Retinal pigment epithelial cell (primary cell): ENCODE results near the gene NKPD1.

Experiments
- DNase-seq: peaks from one replicate; pipeline ENCODE4 v3.0.0-alpha.2; 2010; ENCODE audit warnings: low read depth
- H3K4me3 ChIP-seq: 2 replicates; pipeline ENCODE4 v1.5.1; 2011; ENCODE audit warnings: mild to moderate bottlenecking, low read length, control low read depth, moderate library complexity
- TF ChIP-seq, protein P1 (sequence below): conservative IDR thresholded peaks from 2 replicates; pipeline ENCODE4 v1.5.1; 2011; ENCODE audit warnings: low read depth, low read length, control low read depth, inconsistent platforms

Gene NKPD1

DNA sequence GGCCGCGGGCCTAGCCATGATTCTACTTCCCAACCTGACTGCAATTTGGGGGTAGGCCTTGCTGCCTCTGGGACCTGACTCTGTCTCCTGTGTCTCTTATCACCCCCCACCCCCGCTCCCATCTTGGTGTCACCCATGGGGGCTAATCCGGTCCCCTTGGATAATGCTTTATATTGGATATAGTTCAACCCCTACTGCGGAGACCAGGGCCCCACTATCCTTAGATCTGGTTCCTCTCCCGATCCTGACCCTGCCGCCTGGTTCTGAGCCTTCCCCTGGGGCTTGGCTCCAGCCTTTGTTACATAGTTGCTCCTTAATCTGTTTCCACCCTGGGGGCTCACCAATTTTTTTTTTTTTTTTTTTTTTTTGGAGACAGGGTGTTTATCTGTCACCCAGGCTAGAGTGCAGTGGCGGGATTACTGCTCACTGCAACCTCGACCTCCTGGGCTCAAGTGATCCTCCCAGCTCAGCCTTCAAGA is 19.1 kb upstream of the NKPD1 start:
- H3K4me3 ChIP-seq: peak overlapping the region; percentile 97
- TF ChIP-seq, protein P1, sequence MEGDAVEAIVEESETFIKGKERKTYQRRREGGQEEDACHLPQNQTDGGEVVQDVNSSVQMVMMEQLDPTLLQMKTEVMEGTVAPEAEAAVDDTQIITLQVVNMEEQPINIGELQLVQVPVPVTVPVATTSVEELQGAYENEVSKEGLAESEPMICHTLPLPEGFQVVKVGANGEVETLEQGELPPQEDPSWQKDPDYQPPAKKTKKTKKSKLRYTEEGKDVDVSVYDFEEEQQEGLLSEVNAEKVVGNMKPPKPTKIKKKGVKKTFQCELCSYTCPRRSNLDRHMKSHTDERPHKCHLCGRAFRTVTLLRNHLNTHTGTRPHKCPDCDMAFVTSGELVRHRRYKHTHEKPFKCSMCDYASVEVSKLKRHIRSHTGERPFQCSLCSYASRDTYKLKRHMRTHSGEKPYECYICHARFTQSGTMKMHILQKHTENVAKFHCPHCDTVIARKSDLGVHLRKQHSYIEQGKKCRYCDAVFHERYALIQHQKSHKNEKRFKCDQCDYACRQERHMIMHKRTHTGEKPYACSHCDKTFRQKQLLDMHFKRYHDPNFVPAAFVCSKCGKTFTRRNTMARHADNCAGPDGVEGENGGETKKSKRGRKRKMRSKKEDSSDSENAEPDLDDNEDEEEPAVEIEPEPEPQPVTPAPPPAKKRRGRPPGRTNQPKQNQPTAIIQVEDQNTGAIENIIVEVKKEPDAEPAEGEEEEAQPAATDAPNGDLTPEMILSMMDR: no peak

DNA sequence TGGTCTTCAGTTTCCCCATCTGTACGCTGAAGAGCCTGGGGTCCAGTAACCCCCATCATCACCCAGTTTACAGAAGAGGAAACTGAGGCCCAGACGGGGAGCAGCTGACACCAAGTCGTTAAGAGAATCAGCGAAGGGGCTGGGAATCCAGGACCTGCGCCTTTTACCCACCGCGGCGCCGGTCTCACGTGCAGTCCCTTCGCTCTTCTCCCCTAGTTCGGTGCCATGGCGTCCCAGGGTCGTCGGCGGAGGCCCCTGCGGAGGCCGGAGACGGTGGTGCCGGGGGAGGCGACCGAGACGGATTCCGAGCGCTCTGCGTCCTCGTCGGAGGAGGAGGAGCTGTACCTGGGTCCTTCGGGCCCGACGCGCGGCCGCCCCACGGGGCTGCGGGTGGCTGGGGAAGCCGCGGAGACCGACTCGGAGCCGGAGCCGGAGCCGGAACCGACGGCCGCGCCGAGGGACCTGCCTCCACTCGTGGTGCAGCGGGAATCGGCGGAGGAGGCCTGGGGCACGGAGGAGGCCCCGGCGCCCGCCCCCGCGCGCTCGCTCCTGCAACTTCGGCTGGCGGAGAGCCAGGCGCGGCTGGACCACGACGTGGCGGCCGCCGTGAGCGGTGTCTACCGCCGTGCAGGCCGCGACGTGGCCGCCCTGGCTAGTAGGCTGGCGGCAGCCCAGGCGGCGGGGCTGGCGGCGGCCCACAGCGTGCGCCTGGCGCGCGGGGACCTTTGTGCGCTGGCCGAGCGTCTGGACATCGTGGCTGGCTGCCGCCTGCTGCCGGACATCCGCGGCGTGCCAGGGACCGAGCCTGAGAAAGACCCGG is 18.5 kb upstream of the NKPD1 start:
- H3K4me3 ChIP-seq: peak overlapping the region; percentile 97
- TF ChIP-seq, protein P1: no peak
- no peak for DNase-seq

More for the DNA sequence above, 19.1 kb upstream of the NKPD1 start:
- no peak for DNase-seq

DNA sequence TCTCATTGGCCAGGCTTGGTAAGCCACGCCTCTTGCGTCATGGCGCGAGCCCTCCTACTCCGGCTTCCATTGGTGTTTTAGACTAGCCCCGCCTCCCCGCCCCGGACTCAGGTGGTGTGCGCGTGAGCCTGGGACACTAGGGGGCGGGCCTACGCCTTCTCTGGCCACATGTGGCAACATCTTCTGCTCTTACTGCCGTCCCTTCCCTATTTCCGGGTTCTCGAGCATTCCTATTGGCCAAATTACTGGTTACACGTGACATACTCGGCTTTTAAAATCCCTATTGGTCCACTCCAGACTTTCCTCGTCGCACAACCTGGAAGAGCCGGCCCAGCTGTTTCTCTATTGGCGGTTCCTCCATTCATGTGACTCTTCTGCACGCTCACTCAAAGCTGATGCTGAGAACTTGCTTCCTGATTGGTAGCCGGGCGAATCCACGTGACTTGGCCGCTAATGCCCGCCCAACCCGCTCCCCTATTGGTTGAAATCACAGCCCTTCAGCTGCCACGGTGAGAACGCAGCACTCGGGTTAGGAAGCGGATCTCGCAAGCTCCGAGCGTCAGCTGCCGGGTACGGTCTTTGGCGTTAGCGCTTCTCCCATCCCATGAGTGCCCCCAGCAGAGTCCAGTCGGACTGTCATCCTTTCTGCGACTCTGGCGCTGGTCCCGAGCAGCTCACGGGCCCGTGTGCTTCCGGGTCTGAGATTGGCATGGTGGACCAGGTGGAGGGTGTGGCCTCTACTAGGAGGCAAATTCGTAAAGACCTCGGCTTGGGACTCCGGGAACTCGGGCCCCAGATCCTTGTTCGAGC is 17.7 kb upstream of the NKPD1 start, which contains the start of gene BLOC1S3:
BLOC1S3 (plus strand) TSS at position 523 of the 810 bp plus-strand sequence. CDS start 513 bp downstream, outside the sequence.
- TF ChIP-seq, protein P1: peak; percentile 36
- peak; percentile 100 for DNase-seq
- peak within 1 kb of the TSS; percentile 97 for H3K4me3 ChIP-seq

DNA sequence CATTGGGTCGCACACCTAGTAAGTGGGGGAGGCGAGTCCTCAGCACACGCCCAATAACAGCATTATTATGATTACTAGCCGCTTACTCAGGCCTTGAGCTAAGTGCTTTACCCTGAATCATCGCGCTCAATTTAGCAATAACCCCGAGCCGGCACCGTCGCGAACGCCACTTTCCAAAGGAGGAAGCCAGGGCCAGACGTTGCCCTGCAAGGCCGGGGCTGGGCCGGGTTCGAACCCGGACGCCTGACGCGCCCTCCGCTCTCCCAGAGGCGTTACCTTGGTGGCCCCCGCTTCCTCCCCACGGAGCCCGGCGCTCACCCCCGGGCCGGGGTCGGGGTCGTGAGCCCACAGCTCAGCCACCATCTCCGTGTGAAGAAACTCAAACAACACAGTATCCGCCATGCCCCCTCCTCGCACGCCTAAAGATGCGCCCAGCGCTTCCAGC is 17.1 kb upstream of the NKPD1 start, which contains the start of gene TRAPPC6A:
TRAPPC6A (minus strand) TSS at position 421 of the 445 bp plus-strand sequence; CDS start at position 402, 19 bp downstream.
- DNase-seq: no peak
- peak within 1 kb of the TSS; percentile 97 for H3K4me3 ChIP-seq
- TF ChIP-seq, protein P1: no peak

DNA sequence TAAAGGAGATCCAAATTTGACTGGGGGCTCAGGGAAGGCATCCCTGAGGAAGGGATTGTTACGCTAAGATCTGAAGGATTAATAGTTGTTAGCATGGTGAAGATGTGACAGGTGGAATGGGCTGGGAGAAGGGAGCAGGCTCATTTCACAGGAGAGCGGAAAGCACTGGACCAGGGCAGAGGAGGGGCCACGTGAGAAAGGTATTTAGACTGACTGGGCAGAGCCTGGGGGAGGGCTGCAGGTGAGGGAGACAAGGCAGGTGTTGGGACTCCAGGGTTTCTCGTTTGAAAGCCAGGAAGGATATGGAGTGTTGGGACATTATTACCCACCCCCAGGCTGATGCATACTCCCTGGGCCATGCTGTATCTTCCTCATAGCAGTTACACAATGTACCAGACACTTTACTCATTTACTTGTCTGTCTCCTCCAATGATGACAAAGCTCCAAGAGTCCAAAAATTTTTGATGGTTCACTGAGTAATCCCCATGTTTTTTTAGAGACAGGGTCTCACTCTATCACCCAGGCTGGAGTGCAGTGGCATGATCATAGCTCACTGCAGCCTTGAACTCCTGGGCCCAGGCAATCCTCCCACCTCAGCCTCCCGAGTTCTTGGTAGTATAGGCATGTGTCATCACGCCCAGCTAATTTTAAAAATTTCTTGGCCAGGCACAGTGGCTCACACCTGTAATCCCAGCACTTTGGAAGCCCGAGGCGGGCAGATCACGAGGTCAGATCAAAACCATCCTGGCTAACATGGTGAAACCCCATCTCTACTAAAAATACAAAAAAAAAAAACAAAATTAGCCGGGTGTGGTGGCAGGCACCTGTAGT is 14.9 kb upstream of the NKPD1 start:
- H3K4me3 ChIP-seq: no peak overlapping the region
- no peak for DNase-seq
- TF ChIP-seq, protein P1: no peak

DNA sequence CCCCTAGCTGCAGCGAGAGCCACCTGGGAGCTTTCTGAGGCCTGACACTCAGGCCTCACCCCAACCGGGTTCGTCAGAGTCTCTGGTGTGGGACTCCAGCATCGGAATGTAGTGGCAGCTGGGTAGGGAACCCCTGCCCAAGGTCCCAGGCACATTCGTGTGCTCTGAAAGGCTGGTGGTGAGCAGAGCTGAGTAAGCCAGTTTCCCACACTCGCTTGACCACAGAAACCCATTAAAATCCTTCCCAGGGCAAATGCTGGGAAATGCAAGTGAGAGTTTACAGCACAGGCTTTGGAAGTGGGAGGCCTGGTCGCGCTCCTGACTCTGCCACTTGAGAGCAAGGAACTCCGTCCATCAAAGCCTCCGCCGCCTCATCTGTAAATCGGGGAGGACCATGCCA is 13.0 kb upstream of the NKPD1 start:
- TF ChIP-seq, protein P1: no peak
- no peak overlapping the region for H3K4me3 ChIP-seq
- no peak for DNase-seq
